ENCODE measurements around the gene EPGN.

The EPGN gene

GRCh38 chr4:74308215-74308614 lies at the start of gene EPGN:
EPGN (plus strand) TSS chr4:74308470; CDS start chr4:74308534, 64 bp downstream.
- FAIRE-seq = no peak

GRCh38 chr4:74258963-74259362 lies 49.3 kb upstream of the EPGN start:
- no peak for FAIRE-seq

DNA sequence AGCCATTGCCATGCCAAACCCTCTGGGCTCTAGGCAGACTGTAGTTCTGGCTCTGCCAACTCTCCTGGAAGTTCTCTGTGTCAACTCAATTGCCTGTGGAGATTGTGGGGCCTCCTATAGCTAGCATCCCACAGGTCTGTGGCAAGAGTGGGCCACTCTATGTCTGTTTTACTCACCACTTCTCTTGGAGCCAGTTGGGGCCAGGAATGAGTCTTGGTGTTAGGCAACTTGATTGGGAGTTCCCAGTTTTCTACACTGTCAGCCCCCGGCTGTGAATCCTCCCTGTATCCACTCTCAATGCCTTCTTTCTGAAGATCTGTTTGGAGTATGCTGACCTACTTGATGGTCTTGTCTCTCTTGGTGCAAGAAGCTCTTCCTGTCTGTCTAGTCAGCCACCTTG lies 48.2 kb upstream of the EPGN start:
- no peak for FAIRE-seq

- no peak for FAIRE-seq
Measured at GRCh38 chr4:74262522-74262921, 45.7 kb upstream of the EPGN start.

- no peak for FAIRE-seq
Measured at GRCh38 chr4:74263551-74263950, 44.7 kb upstream of the EPGN start.

DNA sequence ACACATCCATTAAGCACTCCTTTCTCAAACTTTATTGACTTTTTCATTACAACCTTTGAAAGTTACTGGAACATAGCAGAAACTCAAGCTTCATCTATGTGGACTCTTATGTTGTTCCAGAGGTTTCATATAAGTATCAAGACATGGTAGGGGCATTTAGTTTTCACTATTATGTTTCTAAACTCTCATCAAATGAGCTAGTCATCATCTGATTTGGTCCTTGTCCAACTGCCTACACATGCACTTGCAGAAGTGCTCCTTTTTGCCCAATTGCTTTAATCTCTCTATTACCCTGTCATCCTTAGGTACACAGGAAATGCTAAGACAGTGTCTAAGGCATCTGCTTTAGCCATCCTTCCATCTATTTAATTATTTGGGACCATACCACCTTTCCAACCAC lies 42.2 kb upstream of the EPGN start:
- no peak for FAIRE-seq

- FAIRE-seq = no peak
Measured at GRCh38 chr4:74267998-74268606, 40.2 kb upstream of the EPGN start.

DNA sequence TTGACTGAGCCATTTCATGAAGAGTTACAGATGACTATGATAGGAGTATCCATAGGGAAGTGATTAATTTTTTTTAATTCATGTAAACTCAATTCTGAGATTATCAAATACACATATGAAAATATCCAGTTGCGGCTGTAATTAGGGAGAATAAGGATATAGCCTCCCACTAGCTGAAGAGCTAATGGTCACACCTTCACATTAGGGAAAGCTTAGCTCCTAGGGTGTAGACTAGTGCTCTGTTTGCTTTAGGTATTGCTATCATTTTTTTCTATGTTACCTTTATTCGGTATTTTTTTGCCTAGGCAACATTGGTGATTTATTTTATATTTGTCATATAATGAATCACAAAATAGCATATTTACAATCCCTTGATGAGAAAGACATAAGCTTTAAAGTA lies 39.6 kb upstream of the EPGN start:
- no peak for FAIRE-seq

GRCh38 chr4:74278490-74278889 lies 29.8 kb upstream of the EPGN start:
- no peak for FAIRE-seq

GRCh38 chr4:74279716-74280115 lies 28.6 kb upstream of the EPGN start:
- FAIRE-seq = no peak

GRCh38 chr4:74282926-74283325 lies 25.3 kb upstream of the EPGN start:
- FAIRE-seq = no peak

- no peak for FAIRE-seq
Measured at GRCh38 chr4:74283614-74284013, 24.7 kb upstream of the EPGN start.

DNA sequence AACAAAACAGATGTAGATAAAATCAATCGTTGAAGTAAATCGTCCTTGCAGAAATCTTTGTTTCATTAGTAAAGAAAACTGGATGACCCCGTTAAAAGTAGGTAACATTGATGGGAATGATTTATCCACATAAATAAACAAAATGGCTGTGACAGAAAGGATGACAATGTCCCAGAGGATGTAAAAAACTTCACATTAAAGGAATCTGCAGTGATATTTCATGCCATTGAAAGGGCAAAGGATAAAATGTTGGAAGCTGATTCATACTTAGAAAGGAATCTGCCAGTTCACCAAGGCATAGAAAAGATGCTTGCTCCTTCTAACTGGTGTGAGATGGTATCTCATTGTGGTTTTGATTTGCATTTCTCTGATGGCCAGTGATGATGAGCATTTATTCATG lies 24.2 kb upstream of the EPGN start:
- no peak for FAIRE-seq

GRCh38 chr4:74287164-74287563 lies 21.1 kb upstream of the EPGN start:
- no peak for FAIRE-seq

GRCh38 chr4:74287791-74288190 lies 20.5 kb upstream of the EPGN start:
- FAIRE-seq = no peak

DNA sequence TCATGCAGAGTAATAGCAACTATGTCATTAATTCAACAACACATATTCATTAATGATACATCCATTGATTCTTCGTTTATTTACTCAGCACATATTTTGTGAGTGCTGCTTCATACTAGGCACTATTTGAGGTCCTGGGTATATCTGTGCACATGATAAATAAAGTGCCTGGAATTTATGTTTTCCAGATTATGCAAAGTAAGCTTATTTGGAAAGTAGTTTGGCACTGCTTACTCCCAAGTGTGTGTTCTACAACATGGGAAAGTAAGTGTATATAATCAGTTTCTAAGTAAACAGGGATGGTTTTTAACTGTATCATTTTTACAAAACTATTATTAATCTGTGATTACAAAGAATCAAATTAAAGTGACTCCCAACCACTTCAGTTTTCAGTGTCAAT lies 16.8 kb upstream of the EPGN start:
- no peak for FAIRE-seq

DNA sequence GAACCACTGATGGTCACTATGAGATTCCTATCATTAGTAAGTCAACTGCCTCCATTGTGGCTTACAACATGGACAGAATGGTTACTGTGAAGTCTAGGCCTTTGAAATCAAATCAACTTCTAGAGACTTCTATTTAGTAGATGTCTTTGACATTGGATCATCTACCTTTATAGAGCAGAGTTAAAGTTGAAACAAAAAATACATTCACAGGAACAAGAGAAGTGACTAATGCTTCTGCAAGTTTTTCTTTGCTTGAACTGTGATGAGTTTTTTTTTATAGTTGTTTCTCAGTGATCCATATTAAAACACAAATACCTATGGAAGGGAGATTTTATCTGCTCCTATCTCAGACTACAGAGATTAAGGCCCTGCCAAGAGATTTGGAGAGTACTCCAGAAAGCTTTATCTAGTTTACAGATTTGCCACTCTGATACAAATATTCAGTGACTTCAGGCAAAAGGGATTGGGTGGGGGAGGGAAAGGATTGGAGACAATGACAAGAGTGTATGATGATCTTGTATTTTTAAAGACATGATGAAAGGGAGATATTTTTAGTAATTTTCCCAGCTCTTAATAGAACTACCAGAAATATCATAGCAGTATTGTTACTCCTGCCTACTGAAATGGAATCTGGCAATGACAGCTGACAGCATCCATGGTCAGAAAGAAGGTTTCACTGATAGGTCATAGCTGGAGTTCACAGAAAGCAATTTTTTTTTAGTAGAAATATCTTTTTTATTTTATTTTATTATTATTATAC lies 16.0 kb upstream of the EPGN start:
- FAIRE-seq = no peak

DNA sequence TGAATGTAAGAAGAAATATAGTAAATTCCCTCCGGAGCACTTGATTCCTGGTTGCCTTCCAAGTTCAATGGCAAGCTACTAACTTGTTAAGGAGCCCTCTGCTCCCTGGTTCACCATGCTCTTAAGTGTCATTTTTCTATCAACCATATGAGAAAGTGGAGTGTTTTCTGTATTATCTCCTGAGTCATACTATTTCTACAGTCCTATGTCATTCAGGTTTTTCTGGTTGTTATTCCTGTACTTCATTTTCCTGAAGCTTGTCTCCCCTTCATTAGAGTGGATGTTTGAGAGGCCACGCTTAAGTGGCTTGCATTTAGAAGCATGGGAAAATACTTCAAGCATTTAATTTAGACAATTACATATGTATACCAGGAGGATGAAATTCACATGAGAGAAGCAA lies 14.7 kb upstream of the EPGN start:
- no peak for FAIRE-seq

DNA sequence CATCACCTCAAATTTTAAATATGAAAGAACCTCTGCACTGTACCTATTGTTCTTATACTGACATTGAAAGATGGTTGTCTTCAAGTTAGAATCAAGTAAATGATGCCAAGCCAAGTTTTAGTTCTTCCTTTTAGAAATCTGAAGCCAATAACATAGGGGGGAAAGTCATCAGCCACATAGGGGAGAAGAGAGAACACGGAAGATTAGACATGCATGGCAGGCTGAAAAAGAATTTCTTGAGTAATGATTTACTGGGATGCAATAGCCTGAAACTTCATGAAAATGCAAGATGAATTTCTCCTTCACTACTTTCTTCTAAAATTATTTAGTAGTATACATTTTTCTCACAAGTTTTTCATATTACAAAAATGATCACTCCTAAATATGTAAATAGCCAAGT lies 13.6 kb upstream of the EPGN start:
- no peak for FAIRE-seq

GRCh38 chr4:74297539-74297938 lies 10.7 kb upstream of the EPGN start:
- no peak for FAIRE-seq

DNA sequence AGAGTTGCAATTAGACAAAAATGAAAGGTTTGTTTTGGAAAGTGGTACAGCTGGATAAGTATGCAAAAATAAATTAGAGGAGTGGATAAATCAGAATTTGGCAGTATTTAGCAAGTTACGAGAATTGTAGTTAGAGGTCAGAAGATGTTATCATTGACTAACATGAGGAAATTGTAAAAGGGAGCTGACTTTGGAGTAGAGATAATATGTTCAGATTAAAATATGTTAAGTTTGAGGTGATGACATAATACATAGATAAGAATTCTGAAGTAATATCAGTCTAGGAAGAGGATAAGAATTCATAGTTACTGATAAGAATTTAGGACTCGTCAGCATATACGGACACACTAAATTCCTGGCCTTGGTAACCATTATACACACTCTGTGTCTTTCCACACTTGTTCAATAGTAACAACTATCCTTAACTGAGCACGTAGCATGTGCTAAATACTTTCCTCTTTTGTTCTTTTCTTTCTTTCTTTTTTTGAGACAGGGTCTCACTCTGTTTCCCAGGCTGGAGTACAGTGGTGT lies 4.1 kb upstream of the EPGN start:
- no peak for FAIRE-seq

- FAIRE-seq = no peak
Measured at GRCh38 chr4:74305000-74305399, 3.3 kb upstream of the EPGN start.

DNA sequence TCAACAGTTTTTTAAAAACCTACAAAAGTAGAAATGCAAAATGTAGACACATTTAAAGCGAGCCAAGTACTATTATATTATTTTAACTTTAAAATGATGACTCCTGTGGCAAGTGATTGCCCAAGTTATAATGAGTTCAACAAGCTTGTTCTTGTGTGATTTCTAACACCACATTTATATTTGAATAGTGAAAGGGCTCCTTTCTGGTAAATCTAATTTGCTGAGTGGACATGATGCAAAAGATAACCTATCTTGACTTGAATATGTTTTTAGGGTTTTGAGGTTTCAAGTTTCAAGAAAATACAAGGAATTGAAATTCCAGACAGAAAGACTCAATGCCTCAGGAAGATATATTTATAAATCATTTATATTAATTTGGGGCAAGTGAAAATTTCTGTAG lies 1.1 kb upstream of the EPGN start:
- FAIRE-seq = peak; percentile 23

- no peak for FAIRE-seq
Measured at GRCh38 chr4:74309223-74309622, 953 bp downstream of the EPGN start.
